OCI-LY3 (cell line): ENCODE results near the gene DNAH10.

Experiments used
- CTCF ChIP-seq: fragments of 200-600, 300-600 bp; sonication (generic); IDR thresholded peaks from 2 replicates; pipeline ENCODE4 v1.5.1; 2014; ENCODE audit warnings: antibody characterized with exemption, low read length, low read depth
- EZH2phosphoT487 ChIP-seq: fragments of 200-600 bp; shearing (Covaris generic); IDR thresholded peaks from 2 replicates; pipeline ENCODE4 v1.6.1; 2018; ENCODE audit warnings: antibody characterized with exemption, mixed run types, low read depth

- no peak for TF ChIP-seq CTCF
- no peak for TF ChIP-seq EZH2phosphoT487
These were observed 124.2 kb downstream of the DNAH10 start for GRCh38 chr12:123886258-123886657.
